WTC11 (cell line): ENCODE measurements around the gene RSU1. TPM values are rescaled to one million over a fixed set of nuclear protein-coding genes. Genes with fewer than 3 reads are reported as not detected.
A peak's percentile ranks its signal among the peaks of the same experiment; 100 is the strongest.

ENCODE experiments used
- ATAC-seq: fragments of 200-7000 bp; cut with Tn5 transposase; 2 replicates; pipeline ENCODE4 v1.10.0; 2021; ENCODE audit warnings: mild to moderate bottlenecking, moderate library complexity
- CTCF ChIA-PET: fragments of 300-600 bp; sonication (Branson Sonifier 250); formaldehyde crosslinking; loops from one replicate; lab custom pipeline; 2021; ENCODE audit warnings: antibody characterized with exemption; lab: Charles Lee
- POLR2A ChIA-PET: fragments of 350-600 bp; sonication (Branson Sonifier 250); formaldehyde crosslinking; loops from one replicate; lab custom pipeline; 2021; ENCODE audit warnings: antibody characterized with exemption; lab: Charles Lee
- DNase-seq: peaks from one replicate; pipeline ENCODE4 v3.0.0; 2021; ENCODE audit warnings: low spot score
- H3K27ac Mint-ChIP-seq: 2 replicates; pipeline ENCODE4 v1.8.0; 2021; ENCODE audit warnings: mixed read lengths
- H3K27me3 Mint-ChIP-seq: 2 replicates; pipeline ENCODE4 v1.8.0; 2021; ENCODE audit warnings: low read depth, mild to moderate bottlenecking, moderate library complexity, mixed read lengths
- H3K36me3 Mint-ChIP-seq: 2 replicates; pipeline ENCODE4 v1.8.0; 2021; ENCODE audit warnings: mixed read lengths
- H3K4me1 Mint-ChIP-seq: 2 replicates; pipeline ENCODE4 v1.8.0; 2022; ENCODE audit warnings: mixed read lengths
- H3K4me3 Mint-ChIP-seq: 2 replicates; pipeline ENCODE4 v1.8.0; 2021; ENCODE audit warnings: mild to moderate bottlenecking, moderate library complexity, mixed read lengths
- H3K9me3 Mint-ChIP-seq: 2 replicates; pipeline ENCODE4 v1.8.0; 2021; ENCODE audit warnings: mixed read lengths
- CBFB ChIP-seq: sonication (generic); formaldehyde crosslinking; IDR thresholded peaks from 2 replicates; pipeline ENCODE4 v1.8.1; 2022; ENCODE audit warnings: mild to moderate bottlenecking, low read depth, missing genetic modification reagents
- ETV6 ChIP-seq: sonication (generic); formaldehyde crosslinking; IDR thresholded peaks from 2 replicates; pipeline ENCODE4 v1.8.1; 2022; ENCODE audit warnings: mild to moderate bottlenecking, missing genetic modification reagents
- FOXP1 ChIP-seq: sonication (generic); formaldehyde crosslinking; IDR thresholded peaks from 2 replicates; pipeline ENCODE4 v1.8.0; 2022; ENCODE audit warnings: missing genetic modification reagents, mild to moderate bottlenecking, moderate library complexity, borderline replicate concordance
- GTF2I ChIP-seq: fragments of 250-450 bp; sonication (Bioruptor Pico); conservative IDR thresholded peaks from 2 replicates; pipeline ENCODE4 v1.4.0; 2021; ENCODE audit warnings: mild to moderate bottlenecking
- IRF2 ChIP-seq: sonication (generic); formaldehyde crosslinking; IDR thresholded peaks from 2 replicates; pipeline ENCODE4 v1.8.0; 2022; ENCODE audit warnings: low read depth, missing genetic modification reagents, borderline replicate concordance
- JUN ChIP-seq: sonication (generic); formaldehyde crosslinking; IDR thresholded peaks from 2 replicates; pipeline ENCODE4 v1.8.0; 2023; ENCODE audit warnings: mild to moderate bottlenecking, missing genetic modification reagents
- KAT7 ChIP-seq: sonication (generic); formaldehyde crosslinking; IDR thresholded peaks from 2 replicates; pipeline ENCODE4 v1.8.1; 2023; ENCODE audit warnings: missing genetic modification reagents, mild to moderate bottlenecking, borderline replicate concordance
- MXD4 ChIP-seq: fragments of 250-450 bp; sonication (Bioruptor Pico); IDR thresholded peaks from 2 replicates; pipeline ENCODE4 v1.8.0; 2021; ENCODE audit warnings: mild to moderate bottlenecking, moderate library complexity, borderline replicate concordance
- NFE2L1 ChIP-seq: sonication (generic); formaldehyde crosslinking; IDR thresholded peaks from 2 replicates; pipeline ENCODE4 v1.8.1; 2023; ENCODE audit warnings: missing genetic modification reagents
- NFYB ChIP-seq: sonication (generic); formaldehyde crosslinking; conservative IDR thresholded peaks from 2 replicates; pipeline ENCODE4 v1.8.0; 2022; ENCODE audit warnings: low read depth, missing genetic modification reagents
- NR3C1 ChIP-seq: sonication (generic); formaldehyde crosslinking; conservative IDR thresholded peaks from 2 replicates; pipeline ENCODE4 v1.8.1; 2023; ENCODE audit warnings: low read depth, mild to moderate bottlenecking, missing genetic modification reagents
- SMAD3 ChIP-seq: sonication (generic); formaldehyde crosslinking; IDR thresholded peaks from 2 replicates; pipeline ENCODE4 v1.8.0; 2022; ENCODE audit warnings: missing genetic modification reagents, mild to moderate bottlenecking, borderline replicate concordance
- SP1 ChIP-seq: sonication (generic); formaldehyde crosslinking; conservative IDR thresholded peaks from 2 replicates; pipeline ENCODE4 v1.8.1; 2022; ENCODE audit warnings: missing genetic modification reagents
- TEAD4 ChIP-seq: sonication (generic); formaldehyde crosslinking; IDR thresholded peaks from 2 replicates; pipeline ENCODE4 v1.8.0; 2022; ENCODE audit warnings: mild to moderate bottlenecking, missing genetic modification reagents
- ZBTB21 ChIP-seq: sonication (generic); formaldehyde crosslinking; IDR thresholded peaks from 2 replicates; pipeline ENCODE4 v1.8.1; 2023; ENCODE audit warnings: mild to moderate bottlenecking, missing genetic modification reagents, borderline replicate concordance
- ZNF121 ChIP-seq: sonication (generic); formaldehyde crosslinking; IDR thresholded peaks from 2 replicates; pipeline ENCODE4 v1.8.0; 2023; ENCODE audit warnings: missing genetic modification reagents
- ZNF219 ChIP-seq: sonication (generic); formaldehyde crosslinking; IDR thresholded peaks from 2 replicates; pipeline ENCODE4 v1.8.0; 2023; ENCODE audit warnings: missing genetic modification reagents, mild to moderate bottlenecking, borderline replicate concordance
- ZNF263 ChIP-seq: sonication (generic); formaldehyde crosslinking; IDR thresholded peaks from 2 replicates; pipeline ENCODE4 v1.8.1; 2022; ENCODE audit warnings: low read depth, mild to moderate bottlenecking, moderate library complexity, missing genetic modification reagents
- ZNF317 ChIP-seq: sonication (generic); formaldehyde crosslinking; IDR thresholded peaks from 2 replicates; pipeline ENCODE4 v1.8.1; 2023; ENCODE audit warnings: low read depth, mild to moderate bottlenecking, moderate library complexity, missing genetic modification reagents, borderline replicate concordance
- ZNF671 ChIP-seq: fragments of 250-450 bp; sonication (Bioruptor Pico); IDR thresholded peaks from 2 replicates; pipeline ENCODE4 v1.8.0; 2021; ENCODE audit warnings: mild to moderate bottlenecking
- total RNA-seq: library from RNA; stranded (reverse); gene quantifications from 3 replicates; pipeline ENCODE4 v1.2.3, GENCODE V29; 2021
- TF ChIP-seq, protein P1 (sequence below): fragments of 250-450 bp; sonication (Bioruptor Pico); IDR thresholded peaks from 2 replicates; pipeline ENCODE4 v1.9.0; 2021; ENCODE audit warnings: moderate library complexity, mild to moderate bottlenecking, inconsistent platforms, borderline replicate concordance
- TF ChIP-seq, protein P2 (sequence below): sonication (generic); formaldehyde crosslinking; IDR thresholded peaks from 2 replicates; pipeline ENCODE4 v1.8.0; 2022; ENCODE audit warnings: mild to moderate bottlenecking, missing genetic modification reagents
- TF ChIP-seq, protein P3 (sequence below): sonication (generic); formaldehyde crosslinking; IDR thresholded peaks from 2 replicates; pipeline ENCODE4 v1.8.1; 2022; ENCODE audit warnings: mild to moderate bottlenecking, moderate library complexity, missing genetic modification reagents
- TF ChIP-seq, protein P4 (sequence below): sonication (generic); formaldehyde crosslinking; IDR thresholded peaks from 2 replicates; pipeline ENCODE4 v1.8.1; 2023; ENCODE audit warnings: mild to moderate bottlenecking, missing genetic modification reagents, moderate library complexity
- TF ChIP-seq, protein P5 (sequence below): sonication (generic); formaldehyde crosslinking; IDR thresholded peaks from 2 replicates; pipeline ENCODE4 v1.8.1; 2022; ENCODE audit warnings: mild to moderate bottlenecking, missing genetic modification reagents, moderate library complexity, borderline replicate concordance

RSU1 gene
- total RNA-seq, 1 experiment from 2014 or later, result 46.4 TPM

DNA sequence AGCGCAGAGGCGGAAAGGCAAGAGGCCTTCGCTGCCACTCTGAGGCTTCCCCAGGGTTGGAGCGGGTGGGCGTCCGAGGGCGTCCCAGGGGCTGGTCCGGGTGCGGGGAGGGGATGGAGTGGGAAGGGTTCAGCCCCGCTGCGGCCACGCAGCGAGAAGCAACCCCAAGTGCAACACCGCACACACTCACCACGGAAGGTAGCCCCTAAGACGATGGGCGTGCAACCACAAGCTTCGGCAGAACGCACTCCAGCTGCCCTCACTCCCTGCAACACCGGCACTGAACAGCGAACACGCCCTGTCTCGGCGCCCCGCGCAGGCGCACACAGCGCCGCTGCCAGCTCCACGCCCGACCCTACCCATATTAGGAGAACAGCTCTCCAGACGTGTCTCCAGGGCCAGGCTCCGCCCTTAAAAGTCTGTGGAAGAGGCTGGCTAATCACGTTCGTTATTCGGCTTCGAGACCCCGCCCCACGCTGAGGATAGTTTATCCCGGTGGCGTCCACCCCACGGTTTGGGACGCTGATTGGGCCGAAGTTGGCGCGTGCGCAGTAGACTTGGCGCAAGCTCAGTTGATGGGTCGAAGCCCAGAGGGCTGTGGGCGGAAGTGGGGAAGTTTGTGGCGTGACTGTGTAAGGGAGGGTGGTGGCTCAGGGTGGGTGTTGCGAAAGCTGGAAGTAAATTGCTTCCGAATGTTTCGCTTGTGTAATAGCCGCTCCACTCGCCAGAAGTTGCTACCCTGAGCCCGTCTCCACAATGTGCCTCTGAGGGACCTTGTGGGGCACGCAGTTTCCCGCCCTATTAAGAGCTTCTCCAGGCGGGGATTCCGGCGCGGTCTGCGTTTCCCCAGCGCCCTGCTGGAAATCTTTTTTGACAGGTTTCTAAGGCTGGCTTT is at the start of gene RSU1 (continued):
- no peak for TF ChIP-seq ZBTB21 (CRISPR knock-in tag)
- no peak for TF ChIP-seq MXD4 (CRISPR knock-in tag)

GRCh38 chr10:16866541-16867275 is 49.5 kb upstream of the RSU1 start:
- CTCF ChIA-PET, result interaction anchor here (0.8 to 1.3 kb wide), 2 partner anchors 10 to 364 kb away, joined by 3 to 5 read pairs; no protein-coding TSS in a partner anchor

GRCh38 chr10:16865766-16866165 is 48.5 kb upstream of the RSU1 start:
- Mint-ChIP-seq H3K4me1 (peaks cover 40% of the 10 kb centered on the region), H3K4me3 (no peak overlapping the region), H3K36me3 (no peaks in the 10 kb centered on the region; the same call in 1 of the 2 replicates), H3K27me3 (no peaks in the 10 kb centered on the region), H3K9me3 (peaks cover 9% of the 10 kb centered on the region), H3K27ac (no peak overlapping the region)
- POLR2A ChIA-PET, result no interaction called here
- CTCF ChIA-PET, result no interaction called here
- ATAC-seq (no peak), DNase-seq (no peak)
- TF ChIP-seq, protein P1, sequence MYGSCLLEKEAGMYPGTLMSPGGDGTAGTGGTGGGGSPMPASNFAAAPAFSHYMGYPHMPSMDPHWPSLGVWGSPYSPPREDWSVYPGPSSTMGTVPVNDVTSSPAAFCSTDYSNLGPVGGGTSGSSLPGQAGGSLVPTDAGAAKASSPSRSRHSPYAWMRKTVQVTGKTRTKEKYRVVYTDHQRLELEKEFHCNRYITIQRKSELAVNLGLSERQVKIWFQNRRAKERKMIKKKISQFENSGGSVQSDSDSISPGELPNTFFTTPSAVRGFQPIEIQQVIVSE (CRISPR knock-in tag), result no peak
- TF ChIP-seq TEAD4 (CRISPR knock-in tag) (no peak), ZNF671 (CRISPR knock-in tag) (no peak), NFE2L1 (CRISPR knock-in tag) (no peak), KAT7 (CRISPR knock-in tag) (no peak), ZNF219 (CRISPR knock-in tag) (no peak), ZNF121 (CRISPR knock-in tag) (no peak), JUN (no peak), ZNF263 (CRISPR knock-in tag) (no peak), SMAD3 (no peak), ETV6 (no peak), MXD4 (CRISPR knock-in tag) (no peak)
- TF ChIP-seq, protein P2, sequence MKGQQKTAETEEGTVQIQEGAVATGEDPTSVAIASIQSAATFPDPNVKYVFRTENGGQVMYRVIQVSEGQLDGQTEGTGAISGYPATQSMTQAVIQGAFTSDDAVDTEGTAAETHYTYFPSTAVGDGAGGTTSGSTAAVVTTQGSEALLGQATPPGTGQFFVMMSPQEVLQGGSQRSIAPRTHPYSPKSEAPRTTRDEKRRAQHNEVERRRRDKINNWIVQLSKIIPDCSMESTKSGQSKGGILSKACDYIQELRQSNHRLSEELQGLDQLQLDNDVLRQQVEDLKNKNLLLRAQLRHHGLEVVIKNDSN, result no peak
- TF ChIP-seq, protein P3, sequence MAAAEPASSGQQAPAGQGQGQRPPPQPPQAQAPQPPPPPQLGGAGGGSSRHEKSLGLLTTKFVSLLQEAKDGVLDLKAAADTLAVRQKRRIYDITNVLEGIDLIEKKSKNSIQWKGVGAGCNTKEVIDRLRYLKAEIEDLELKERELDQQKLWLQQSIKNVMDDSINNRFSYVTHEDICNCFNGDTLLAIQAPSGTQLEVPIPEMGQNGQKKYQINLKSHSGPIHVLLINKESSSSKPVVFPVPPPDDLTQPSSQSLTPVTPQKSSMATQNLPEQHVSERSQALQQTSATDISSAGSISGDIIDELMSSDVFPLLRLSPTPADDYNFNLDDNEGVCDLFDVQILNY (CRISPR knock-in tag), result no peak
- TF ChIP-seq, protein P4, sequence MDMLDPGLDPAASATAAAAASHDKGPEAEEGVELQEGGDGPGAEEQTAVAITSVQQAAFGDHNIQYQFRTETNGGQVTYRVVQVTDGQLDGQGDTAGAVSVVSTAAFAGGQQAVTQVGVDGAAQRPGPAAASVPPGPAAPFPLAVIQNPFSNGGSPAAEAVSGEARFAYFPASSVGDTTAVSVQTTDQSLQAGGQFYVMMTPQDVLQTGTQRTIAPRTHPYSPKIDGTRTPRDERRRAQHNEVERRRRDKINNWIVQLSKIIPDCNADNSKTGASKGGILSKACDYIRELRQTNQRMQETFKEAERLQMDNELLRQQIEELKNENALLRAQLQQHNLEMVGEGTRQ (CRISPR knock-in tag), result no peak

More at GRCh38 chr10:16866541-16867275, 49.5 kb upstream of the RSU1 start:
- ATAC-seq (no peak), DNase-seq (no peak)
- Mint-ChIP-seq H3K4me1 (peaks cover 40% of the 10 kb centered on the region), H3K4me3 (peak overlapping the region; percentile 38; the same call in 1 of the 2 replicates), H3K9me3 (peaks cover 9% of the 10 kb centered on the region), H3K27me3 (no peaks in the 10 kb centered on the region), H3K36me3 (no peaks in the 10 kb centered on the region; the same call in 1 of the 2 replicates), H3K27ac (no peak overlapping the region)
- no peak for TF ChIP-seq FOXP1
- TF ChIP-seq, protein P3 (CRISPR knock-in tag), result no peak
- no peak for TF ChIP-seq GTF2I
- no peak for TF ChIP-seq NR3C1 (CRISPR knock-in tag)
- no peak for TF ChIP-seq MXD4 (CRISPR knock-in tag)
- TF ChIP-seq ZNF317 (CRISPR knock-in tag), result no peak
- no peak for TF ChIP-seq TEAD4 (CRISPR knock-in tag)
- no peak for TF ChIP-seq CBFB
- TF ChIP-seq, protein P2, result no peak
- TF ChIP-seq SP1 (CRISPR knock-in tag), result no peak
- TF ChIP-seq, protein P5, sequence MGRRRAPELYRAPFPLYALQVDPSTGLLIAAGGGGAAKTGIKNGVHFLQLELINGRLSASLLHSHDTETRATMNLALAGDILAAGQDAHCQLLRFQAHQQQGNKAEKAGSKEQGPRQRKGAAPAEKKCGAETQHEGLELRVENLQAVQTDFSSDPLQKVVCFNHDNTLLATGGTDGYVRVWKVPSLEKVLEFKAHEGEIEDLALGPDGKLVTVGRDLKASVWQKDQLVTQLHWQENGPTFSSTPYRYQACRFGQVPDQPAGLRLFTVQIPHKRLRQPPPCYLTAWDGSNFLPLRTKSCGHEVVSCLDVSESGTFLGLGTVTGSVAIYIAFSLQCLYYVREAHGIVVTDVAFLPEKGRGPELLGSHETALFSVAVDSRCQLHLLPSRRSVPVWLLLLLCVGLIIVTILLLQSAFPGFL (CRISPR knock-in tag), result no peak
- no peak for TF ChIP-seq IRF2 (CRISPR knock-in tag)
- no peak for TF ChIP-seq NFYB (CRISPR knock-in tag)
- POLR2A ChIA-PET, result no interaction called here
